Colonic mucosa (tissue), 4 donors: ENCODE measurements around the gene HIF1A. TPM values are rescaled to one million over a fixed set of nuclear protein-coding genes. Genes with fewer than 3 reads are reported as not detected.
"Not testable (repeated sequence)": the region's sequence is repeated elsewhere in the genome, so short reads cannot be mapped to it uniquely, and the experiment has no call there.

Experiments
- DNase-seq: peaks from one replicate; pipeline ENCODE4 v3.0.0-alpha.2; 2020
- H3K27ac ChIP-seq: fragments of 200-600 bp; one replicate; pipeline ENCODE4 v1.8.0; 2021
- H3K27me3 ChIP-seq: fragments of 200-600 bp; one replicate; pipeline ENCODE4 v1.8.0; 2021
- H3K36me3 ChIP-seq: fragments of 200-600 bp; one replicate; pipeline ENCODE4 v1.8.0; 2021
- H3K4me1 ChIP-seq: fragments of 200-600 bp; one replicate; pipeline ENCODE4 v1.8.0; 2021; ENCODE audit warnings: mild to moderate bottlenecking
- H3K4me3 ChIP-seq: fragments of 200-600 bp; one replicate; pipeline ENCODE4 v1.8.0; 2021
- H3K9ac ChIP-seq, 2 donors: one replicate each; pipeline ENCODE4 v1.7.0; 2013; ENCODE audit warnings: control low read depth in 2 of 2, low read depth in 2 of 2, low read length in 2 of 2
- H3K9me3 ChIP-seq: fragments of 200-600 bp; one replicate; pipeline ENCODE4 v1.8.0; 2021
- intact Hi-C: fragments of 100-400 bp; cut with DNase I; formaldehyde crosslinking; loops from one replicate; pipeline ENCODE4 v1.14.1; 2022
- total RNA-seq, 2 donors: library from RNA; stranded (reverse); fragmentation: NEBNext Ultra II Directional in 1 of 2; extraction: Animal tissue kit (Norgen Biotek cat#: 25700) in 1 of 2; gene quantifications; one replicate each; pipeline ENCODE4 v1.2.1, GENCODE V29; 2021
- TF ChIP-seq, protein P1 (sequence below): fragments of 200-600 bp; IDR thresholded peaks from one replicate; pipeline ENCODE4 v1.8.0; 2022; ENCODE audit warnings: antibody characterized with exemption, mild to moderate bottlenecking
- donor health status: healthy.
- donor health status: DM: no; HTN: no; CAD: no.
- donor health status: DM: no; HTN: no; CAD: no.

The HIF1A gene
- total RNA-seq, 2 donors from 2014 or later: 99.1 to 128 TPM

DNA sequence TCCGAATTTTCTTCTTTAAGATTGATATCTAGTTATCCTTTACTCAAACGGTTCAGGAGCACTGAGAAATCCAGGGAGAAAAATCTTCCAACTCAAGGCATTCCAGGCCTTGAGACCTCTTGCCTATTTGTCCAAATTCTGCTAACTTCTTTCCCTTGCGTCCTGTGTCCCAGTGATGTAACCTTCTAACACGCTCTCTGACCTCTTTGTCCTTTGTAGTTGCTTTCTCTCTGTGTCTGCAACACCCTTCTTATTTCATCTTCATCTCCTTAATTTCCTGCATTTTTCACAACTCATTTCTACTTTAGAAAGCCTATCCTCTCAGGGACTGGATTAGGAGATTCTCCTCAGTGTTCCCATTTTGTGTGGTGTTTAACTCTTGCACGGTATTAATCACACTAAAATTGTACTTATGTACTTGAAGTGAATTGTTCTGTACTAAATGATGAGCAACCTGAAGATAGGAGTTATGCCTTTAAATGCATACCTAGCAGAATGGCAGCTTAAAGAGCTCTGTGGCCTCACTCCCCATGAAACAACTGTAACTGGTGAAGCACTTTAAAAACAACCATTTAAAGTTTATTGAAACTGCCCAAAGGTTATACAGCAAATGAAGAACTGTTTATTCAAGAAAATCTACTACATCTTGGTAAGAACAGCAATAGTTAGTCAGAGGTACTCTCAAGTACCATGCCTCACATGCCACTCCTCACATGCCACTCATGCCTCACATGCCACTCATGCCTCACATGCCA, 59.5 kb downstream of the HIF1A start:
- DNase-seq: no peak
- no peak overlapping the region for H3K9ac ChIP-seq
- intact Hi-C loops: no loop called here
- H3K36me3 ChIP-seq: no peaks in the 10 kb centered on the region
- H3K4me3 ChIP-seq: no peak overlapping the region
- no peaks in the 10 kb centered on the region for H3K4me1 ChIP-seq
- no peak overlapping the region for H3K27ac ChIP-seq
- TF ChIP-seq, protein P1, sequence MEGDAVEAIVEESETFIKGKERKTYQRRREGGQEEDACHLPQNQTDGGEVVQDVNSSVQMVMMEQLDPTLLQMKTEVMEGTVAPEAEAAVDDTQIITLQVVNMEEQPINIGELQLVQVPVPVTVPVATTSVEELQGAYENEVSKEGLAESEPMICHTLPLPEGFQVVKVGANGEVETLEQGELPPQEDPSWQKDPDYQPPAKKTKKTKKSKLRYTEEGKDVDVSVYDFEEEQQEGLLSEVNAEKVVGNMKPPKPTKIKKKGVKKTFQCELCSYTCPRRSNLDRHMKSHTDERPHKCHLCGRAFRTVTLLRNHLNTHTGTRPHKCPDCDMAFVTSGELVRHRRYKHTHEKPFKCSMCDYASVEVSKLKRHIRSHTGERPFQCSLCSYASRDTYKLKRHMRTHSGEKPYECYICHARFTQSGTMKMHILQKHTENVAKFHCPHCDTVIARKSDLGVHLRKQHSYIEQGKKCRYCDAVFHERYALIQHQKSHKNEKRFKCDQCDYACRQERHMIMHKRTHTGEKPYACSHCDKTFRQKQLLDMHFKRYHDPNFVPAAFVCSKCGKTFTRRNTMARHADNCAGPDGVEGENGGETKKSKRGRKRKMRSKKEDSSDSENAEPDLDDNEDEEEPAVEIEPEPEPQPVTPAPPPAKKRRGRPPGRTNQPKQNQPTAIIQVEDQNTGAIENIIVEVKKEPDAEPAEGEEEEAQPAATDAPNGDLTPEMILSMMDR: no peak
- H3K9me3 ChIP-seq: no peaks in the 10 kb centered on the region
- no peaks in the 10 kb centered on the region for H3K27me3 ChIP-seq

DNA sequence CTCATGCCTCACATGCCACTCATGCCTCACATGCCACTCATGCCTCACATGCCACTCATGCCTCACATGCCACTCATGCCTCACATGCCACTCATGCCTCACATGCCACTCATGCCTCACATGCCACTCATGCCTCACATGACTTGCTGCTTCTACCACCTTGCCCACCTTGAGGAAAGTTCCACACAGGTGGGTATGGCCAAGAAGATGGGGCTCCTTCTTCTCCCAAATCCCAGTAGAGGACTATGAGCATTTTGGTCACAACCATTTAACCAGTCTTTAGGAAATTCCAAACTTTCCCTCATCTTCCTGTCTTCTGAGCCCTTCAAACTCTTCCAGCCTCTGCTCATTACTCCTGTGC, 60.0 kb downstream of the HIF1A start:
- H3K4me1 ChIP-seq, H3K36me3 ChIP-seq, H3K27ac ChIP-seq, DNase-seq, intact Hi-C loops, H3K9ac ChIP-seq, H3K9me3 ChIP-seq, H3K27me3 ChIP-seq, H3K4me3 ChIP-seq: not testable (repeated sequence)

DNA sequence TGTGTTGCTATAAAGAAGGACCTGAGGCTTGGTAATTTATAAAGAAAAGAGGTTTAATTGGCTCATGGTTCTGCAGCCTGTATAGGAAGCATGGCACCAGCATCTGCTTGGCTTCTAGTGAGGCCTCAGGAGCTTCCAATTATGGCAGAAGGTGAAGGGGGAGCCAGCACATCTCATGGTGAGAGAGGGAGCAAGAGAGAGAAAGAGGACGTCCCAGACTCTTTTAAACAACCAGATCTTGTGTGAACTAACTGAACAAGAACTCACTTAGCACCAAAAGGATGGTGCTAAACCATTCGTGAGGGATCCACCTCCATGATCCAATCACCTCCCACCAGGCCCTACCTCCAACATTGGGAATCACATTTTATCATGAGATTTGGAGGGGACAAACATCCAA, 60.8 kb downstream of the HIF1A start:
- no peak for DNase-seq
- no peaks in the 10 kb centered on the region for H3K9me3 ChIP-seq
- no peaks in the 10 kb centered on the region for H3K36me3 ChIP-seq
- H3K4me1 ChIP-seq: no peaks in the 10 kb centered on the region
- no peaks in the 10 kb centered on the region for H3K27me3 ChIP-seq
- intact Hi-C loops: no loop called here
- no peak overlapping the region for H3K27ac ChIP-seq
- no peak overlapping the region for H3K4me3 ChIP-seq
- TF ChIP-seq, protein P1: no peak
- H3K9ac ChIP-seq: no peak overlapping the region

DNA sequence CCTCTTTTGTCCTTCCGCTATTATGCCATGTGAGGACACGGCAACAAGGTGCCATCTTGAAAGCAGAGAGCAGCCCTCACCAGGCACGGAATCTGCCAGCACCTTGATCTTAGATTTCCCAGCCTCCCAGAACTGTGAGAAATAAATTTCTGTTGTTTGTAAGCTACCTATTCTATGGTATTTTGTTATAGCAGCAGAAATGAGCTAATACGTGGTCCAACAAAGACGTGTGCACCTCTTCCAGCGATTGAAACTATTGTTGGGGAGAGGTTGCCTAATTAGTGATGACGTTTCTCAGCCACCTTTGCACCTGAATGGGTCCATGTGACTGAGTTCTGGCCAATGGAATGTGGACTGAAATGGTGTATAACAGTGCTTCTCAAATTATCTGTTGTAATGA, 64.6 kb downstream of the HIF1A start:
- TF ChIP-seq, protein P1: no peak
- H3K9me3 ChIP-seq: no peaks in the 10 kb centered on the region
- no peak for DNase-seq
- intact Hi-C loops: no loop called here
- no peak overlapping the region for H3K27ac ChIP-seq
- H3K4me3 ChIP-seq: no peak overlapping the region
- H3K27me3 ChIP-seq: no peaks in the 10 kb centered on the region
- H3K36me3 ChIP-seq: no peaks in the 10 kb centered on the region
- H3K9ac ChIP-seq: no peak overlapping the region
- H3K4me1 ChIP-seq: peaks cover 5% of the 10 kb centered on the region

DNA sequence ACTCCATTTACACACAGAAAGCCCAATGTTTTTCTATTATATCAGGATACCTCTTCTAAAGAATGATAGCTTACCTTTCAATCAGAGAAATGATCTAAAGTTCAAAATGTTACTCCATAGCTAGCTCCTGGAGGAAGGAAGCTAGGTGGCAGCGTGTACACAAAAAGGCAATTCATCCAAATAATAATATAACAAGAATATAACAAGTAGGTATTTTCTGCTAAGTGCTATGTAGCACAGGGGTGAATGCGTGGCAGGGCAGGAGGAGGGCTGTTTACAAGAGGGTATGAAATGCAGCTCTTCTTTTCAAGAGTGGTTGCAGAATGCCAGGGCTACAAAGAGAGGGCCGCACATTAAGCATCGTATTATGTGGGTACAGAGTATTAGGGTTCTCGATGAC, 66.2 kb downstream of the HIF1A start:
- intact Hi-C loops: no loop called here
- Histone ChIP-seq H3K4me1 (peaks cover 5% of the 10 kb centered on the region), H3K9me3 (no peaks in the 10 kb centered on the region), H3K9ac (peak overlapping the region; percentile 57 to 72), H3K4me3 (peak overlapping the region; percentile 56), H3K27me3 (no peaks in the 10 kb centered on the region), H3K27ac (peak overlapping the region; percentile 75), H3K36me3 (no peaks in the 10 kb centered on the region)
- no peak for DNase-seq
- TF ChIP-seq, protein P1: no peak

DNA sequence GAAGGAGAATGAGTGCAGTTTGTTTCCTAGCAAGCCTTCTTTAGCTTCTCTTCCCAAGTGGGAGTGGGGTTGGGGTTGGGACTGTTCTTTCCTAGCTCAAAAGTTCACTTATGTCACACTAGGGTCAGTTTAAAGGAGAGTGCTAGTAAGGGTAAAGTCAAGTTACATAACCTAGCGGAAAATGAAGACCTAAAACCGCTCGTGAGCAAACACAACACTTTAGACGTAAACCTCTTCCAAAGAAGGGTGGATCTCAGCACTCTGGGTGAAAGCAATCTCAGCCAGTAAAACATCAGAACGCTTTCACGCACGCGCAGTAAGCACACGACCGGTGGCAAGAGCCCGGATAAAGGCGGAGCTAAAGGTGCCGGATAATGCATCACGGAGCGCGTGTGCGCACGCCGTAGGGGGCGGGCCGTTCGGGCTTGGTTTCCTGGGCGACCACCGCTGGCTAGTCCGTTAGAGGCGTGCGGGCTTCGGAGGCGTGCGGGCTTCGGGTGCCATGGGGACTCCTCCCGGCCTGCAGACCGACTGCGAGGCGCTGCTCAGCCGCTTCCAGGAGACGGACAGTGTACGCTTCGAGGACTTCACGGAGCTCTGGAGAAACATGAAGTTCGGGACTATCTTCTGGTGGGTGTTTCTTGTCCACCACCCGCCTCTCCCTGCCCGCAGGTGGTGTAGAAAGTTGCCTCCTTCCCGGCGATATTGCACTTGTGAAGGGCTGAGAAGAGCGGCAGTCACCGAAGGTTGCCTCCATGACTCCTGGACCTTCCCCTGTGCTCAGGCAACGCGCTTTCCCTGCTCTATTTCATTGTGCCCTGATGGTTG, 66.9 kb downstream of the HIF1A start, which contains the start of gene SNAPC1:
SNAPC1 (plus strand) TSS at position 462 of the 828 bp plus-strand sequence; CDS start at position 503, 41 bp downstream.
- peak within 1 kb of the TSS; percentile 72 to 79 for H3K9ac ChIP-seq
- peak within 1 kb of the TSS; percentile 56 for H3K4me3 ChIP-seq
- TF ChIP-seq, protein P1: no peak
- peak within 1 kb of the TSS; percentile 75 for H3K27ac ChIP-seq
- intact Hi-C loops: no loop called here
- H3K9me3 ChIP-seq: no peaks in the 10 kb centered on the region
- peak; percentile 98 for DNase-seq
- H3K27me3 ChIP-seq: no peaks in the 10 kb centered on the region
- no peaks in the 10 kb centered on the region for H3K36me3 ChIP-seq
- H3K4me1 ChIP-seq: peaks cover 5% of the 10 kb centered on the region
